ENCODE results near the gene HOXA13. TPM values are rescaled to one million over a fixed set of nuclear protein-coding genes. Genes with fewer than 3 reads are reported as not detected.
A peak's percentile ranks its signal among the peaks of the same experiment; 100 is the strongest.

Gene HOXA13
- not detected for total RNA-seq

DNA sequence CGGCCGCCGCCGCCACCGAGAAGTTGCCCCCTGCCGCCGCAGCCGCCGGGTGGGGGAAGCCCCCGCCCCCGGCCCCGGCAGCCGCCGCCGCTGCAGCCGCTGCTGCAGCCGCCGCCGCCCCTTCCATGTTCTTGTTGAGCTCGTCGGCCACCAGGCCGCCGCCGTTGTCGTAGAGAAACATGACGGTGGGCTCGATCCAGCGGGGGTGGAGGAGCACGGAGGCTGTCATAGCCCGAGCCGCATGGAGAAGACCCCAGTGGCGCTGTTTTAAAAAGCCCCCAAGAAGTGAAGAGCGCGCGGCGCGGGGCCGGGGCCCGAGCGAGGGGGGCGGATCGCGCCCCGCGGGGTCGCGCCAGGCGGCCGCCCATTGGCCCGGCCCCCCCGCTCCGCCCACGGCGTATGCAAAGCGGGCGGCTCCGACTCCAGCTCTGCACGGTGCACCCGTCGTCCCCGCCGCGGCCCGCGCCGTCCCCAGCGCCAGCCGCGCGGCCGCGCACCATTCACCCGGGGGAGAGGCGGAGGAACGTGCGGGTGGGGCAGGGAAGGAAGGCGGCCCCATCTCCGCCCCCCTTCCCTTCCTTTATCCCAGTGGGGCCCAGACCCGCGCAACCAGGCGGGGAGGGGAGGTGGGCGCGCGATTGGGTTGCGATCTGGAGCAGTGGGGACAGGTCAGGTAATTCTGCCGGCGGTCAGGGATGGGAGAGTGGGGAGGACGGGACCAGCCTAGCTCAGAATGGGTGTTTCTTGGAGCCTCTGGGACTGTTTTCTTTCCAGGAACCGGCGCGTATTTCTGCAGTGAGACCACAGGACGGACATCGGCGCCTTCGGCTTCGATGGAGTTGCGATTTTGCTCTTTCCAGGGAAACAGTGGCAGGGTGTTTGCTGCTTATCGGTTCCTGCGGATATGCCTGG is at the start of gene HOXA13:
Gene HOXA13, minus strand, starts transcription at position 243 of the 912 bp plus-strand sequence. Its CDS starts 14 bp downstream, at position 229.
- ChIA-PET POLR2A (interaction anchor here (1.4 kb wide), 1 partner anchor 15 kb away, joined by 5 read pairs; the partner anchor contains the start of gene HOXA11), CTCF (interaction anchor here (1.0 to 2.8 kb wide), 3 partner anchors 10 to 12 kb away, joined by 3 to 8 read pairs (median 4); no protein-coding TSS in a partner anchor)
- H3K9me3 Mint-ChIP-seq: no peaks in the 10 kb centered on the region
- no peaks in the 10 kb centered on the region for H3K36me3 Mint-ChIP-seq (ENCODE audit: low read depth)
- no peak within 1 kb of the TSS for H3K27ac Mint-ChIP-seq
- ATAC-seq (peak; percentile 69), DNase-seq (peak; percentile 34)
- H3K4me3 Mint-ChIP-seq: peak within 1 kb of the TSS; percentile 67
- TF ChIP-seq, protein P1, sequence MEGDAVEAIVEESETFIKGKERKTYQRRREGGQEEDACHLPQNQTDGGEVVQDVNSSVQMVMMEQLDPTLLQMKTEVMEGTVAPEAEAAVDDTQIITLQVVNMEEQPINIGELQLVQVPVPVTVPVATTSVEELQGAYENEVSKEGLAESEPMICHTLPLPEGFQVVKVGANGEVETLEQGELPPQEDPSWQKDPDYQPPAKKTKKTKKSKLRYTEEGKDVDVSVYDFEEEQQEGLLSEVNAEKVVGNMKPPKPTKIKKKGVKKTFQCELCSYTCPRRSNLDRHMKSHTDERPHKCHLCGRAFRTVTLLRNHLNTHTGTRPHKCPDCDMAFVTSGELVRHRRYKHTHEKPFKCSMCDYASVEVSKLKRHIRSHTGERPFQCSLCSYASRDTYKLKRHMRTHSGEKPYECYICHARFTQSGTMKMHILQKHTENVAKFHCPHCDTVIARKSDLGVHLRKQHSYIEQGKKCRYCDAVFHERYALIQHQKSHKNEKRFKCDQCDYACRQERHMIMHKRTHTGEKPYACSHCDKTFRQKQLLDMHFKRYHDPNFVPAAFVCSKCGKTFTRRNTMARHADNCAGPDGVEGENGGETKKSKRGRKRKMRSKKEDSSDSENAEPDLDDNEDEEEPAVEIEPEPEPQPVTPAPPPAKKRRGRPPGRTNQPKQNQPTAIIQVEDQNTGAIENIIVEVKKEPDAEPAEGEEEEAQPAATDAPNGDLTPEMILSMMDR (IDR thresholded peaks at IDR 0.05): no peak
- H3K4me1 Mint-ChIP-seq (ENCODE audit: low read depth): peaks cover 31% of the 10 kb centered on the region
- peaks cover 80% of the 10 kb centered on the region for H3K27me3 Mint-ChIP-seq
- intact Hi-C loops (cut with micrococcal nuclease): loop anchor here (5.0 to 10.0 kb wide), 5 partner anchors 33 to 725 kb away; partner anchors contain the start of genes HOXA7 and HOXA9

DNA sequence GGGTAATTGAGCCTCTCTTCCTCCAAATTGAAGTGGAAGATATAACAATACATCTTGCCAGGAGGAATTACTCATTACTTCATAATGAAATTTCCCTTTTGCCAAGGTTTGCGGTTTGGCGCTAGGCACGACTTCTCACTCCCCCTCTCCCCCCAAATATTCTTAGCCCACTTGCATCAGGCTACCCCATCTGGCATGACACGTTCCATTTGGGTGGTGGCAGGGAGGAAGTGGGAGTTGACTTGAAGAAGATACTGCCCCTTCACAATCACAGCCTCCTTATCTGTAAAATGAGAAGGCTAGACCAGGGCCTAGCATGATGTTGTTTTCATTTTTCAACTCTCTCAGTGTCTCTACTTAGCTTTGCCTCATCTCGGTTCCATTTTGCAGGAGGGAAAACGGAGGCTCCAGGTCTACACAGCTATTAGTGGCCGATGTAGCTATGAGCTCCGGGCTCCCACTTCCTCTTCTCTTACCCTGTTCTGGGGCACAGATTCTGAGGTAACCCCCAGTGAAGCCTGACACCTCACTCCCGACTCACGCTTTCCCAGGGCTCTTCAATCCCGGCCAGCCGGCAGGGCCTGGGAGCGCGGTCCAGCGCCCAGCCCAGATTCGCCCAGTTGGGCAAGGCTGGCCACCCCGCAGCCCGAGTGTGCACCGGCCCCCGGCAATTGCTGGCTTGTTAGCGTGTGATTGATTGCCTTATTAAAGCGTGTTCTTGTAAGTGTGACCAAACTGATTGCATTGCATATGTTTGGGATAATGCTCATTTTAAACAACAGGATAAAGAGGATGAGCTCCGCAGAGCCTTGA is 49.2 kb upstream of the HOXA13 start:
- DNase-seq (no peak), ATAC-seq (no peak)
- no peak overlapping the region for H3K4me3 Mint-ChIP-seq
- no peaks in the 10 kb centered on the region for H3K9me3 Mint-ChIP-seq
- peaks cover 8% of the 10 kb centered on the region for H3K4me1 Mint-ChIP-seq (ENCODE audit: low read depth)
- H3K27ac Mint-ChIP-seq: no peak overlapping the region
- H3K36me3 Mint-ChIP-seq (ENCODE audit: low read depth): no peaks in the 10 kb centered on the region
- CTCF ChIA-PET: no interaction called here
- TF ChIP-seq, protein P1 (IDR thresholded peaks at IDR 0.05): no peak
- POLR2A ChIA-PET: no interaction called here
- peaks cover 87% of the 10 kb centered on the region for H3K27me3 Mint-ChIP-seq
- intact Hi-C loops (cut with micrococcal nuclease): no loop called here

DNA sequence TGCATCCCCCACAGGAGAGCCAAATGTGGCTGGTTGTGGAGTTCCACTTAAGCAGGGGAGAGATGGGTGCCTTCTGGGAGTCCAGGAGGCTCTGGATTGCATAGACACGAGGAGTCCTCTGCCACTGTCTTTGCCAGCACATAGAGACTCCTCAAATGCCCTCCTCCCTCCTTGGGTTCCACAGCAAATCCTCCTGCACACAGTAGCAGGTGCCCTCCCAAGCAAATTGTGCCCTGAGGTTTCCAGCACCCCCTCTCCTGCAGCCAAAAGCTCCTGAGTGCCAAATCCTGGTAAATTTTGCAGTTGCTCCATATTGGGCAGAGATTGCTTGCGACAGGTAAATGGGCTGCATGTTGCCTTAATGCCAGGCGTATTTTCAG is 48.5 kb upstream of the HOXA13 start:
- POLR2A ChIA-PET: no interaction called here
- Mint-ChIP-seq H3K27ac (no peak overlapping the region), H3K4me3 (no peak overlapping the region), H3K4me1 (ENCODE audit: low read depth) (peaks cover 13% of the 10 kb centered on the region), H3K9me3 (no peaks in the 10 kb centered on the region), H3K27me3 (peaks cover 84% of the 10 kb centered on the region), H3K36me3 (ENCODE audit: low read depth) (no peaks in the 10 kb centered on the region)
- CTCF ChIA-PET: no interaction called here
- intact Hi-C loops (cut with micrococcal nuclease): no loop called here
- DNase-seq (no peak), ATAC-seq (no peak)
- TF ChIP-seq, protein P1 (IDR thresholded peaks at IDR 0.05): no peak

DNA sequence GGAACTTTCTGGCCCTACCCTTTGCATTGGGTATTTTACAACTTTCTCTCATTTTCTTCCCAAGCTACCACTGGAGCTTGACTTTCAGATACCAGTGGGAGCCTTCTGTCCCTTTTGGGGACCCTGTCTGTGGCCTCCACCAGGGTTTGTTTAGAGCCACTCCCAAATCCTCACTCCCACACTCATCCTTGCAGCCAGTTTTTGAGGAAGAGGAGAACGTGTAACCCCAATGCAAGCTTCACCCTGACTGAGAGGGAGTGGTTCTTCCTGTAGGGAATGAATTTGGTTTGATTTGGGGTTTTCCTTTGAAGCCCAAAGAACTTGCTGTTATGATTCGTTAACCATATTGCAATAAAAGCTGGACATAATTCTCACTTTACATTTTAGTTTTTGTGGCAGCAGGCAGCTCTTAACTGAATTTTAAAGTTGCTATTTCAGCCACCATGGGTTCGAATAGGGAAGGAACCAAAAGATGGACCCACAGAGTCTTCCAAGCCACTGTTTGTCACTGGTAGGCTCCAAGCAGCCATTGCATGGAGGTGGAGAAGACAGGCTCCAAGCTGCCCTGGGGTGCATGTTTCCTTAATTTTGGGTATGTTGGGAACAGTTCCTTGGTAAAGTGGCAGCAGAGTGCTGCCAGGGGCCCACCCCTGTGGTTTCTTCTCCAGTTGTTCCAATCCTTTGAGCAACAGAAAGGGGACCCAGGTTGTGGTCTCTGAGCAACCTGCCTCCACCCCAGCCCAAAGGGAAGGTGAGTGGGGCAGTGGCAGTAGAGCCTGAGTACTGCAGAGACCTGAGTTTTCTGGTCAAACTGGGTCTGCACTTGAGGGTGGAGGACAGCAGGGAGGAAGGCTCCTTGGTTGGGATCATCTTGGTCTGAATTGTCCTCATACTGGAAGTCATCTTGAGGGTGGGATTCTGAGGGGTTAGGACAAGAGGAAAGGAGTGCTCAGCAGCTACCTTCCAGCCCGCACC is 47.8 kb upstream of the HOXA13 start:
- CTCF ChIA-PET: interaction anchor here (1.9 kb wide), 1 partner anchor 12 kb away, joined by 4 read pairs; no protein-coding TSS in a partner anchor
- intact Hi-C loops (cut with micrococcal nuclease): no loop called here

More for the DNA sequence above, 47.8 kb upstream of the HOXA13 start:
- no peak overlapping the region for H3K27ac Mint-ChIP-seq
- POLR2A ChIA-PET: interaction anchor here (0.7 to 0.8 kb wide), 3 partner anchors 9 to 379 kb away, joined by 3 to 4 read pairs (median 4); no protein-coding TSS in a partner anchor
- TF ChIP-seq, protein P1 (IDR thresholded peaks at IDR 0.05): no peak
- H3K36me3 Mint-ChIP-seq (ENCODE audit: low read depth): no peaks in the 10 kb centered on the region
- DNase-seq: no peak
- H3K9me3 Mint-ChIP-seq: no peaks in the 10 kb centered on the region
- no peak for ATAC-seq
- H3K4me3 Mint-ChIP-seq: no peak overlapping the region
- H3K27me3 Mint-ChIP-seq: peaks cover 79% of the 10 kb centered on the region
- H3K4me1 Mint-ChIP-seq (ENCODE audit: low read depth): peaks cover 14% of the 10 kb centered on the region
